ENCODE data around the gene BANK1. TPM values are rescaled to one million over a fixed set of nuclear protein-coding genes. Genes with fewer than 3 reads are reported as not detected.

BANK1 gene
- total and polyA plus RNA-seq, 2 of the 4 experiments (the other 2 are of a cell fraction), result under 0.01 to 0.51 TPM

DNA sequence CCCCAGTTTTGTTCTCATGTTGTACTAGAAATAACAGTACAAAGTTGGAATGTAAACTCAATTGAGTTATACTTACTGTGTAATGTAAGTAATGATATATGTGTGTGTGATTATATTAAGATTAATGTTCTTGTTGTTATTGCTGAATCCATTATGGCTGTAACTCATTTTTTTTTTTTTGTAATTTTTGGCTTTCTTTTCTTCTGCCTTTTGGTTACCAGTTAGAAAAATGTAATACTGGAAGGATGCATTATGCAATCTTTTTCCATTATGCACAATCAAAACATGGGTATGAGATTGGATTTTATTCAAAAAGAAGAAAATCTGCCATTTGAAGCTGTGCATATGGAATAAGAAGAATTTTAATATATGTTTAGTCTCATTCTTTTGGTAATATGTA, 34.0 kb downstream of the BANK1 start:
- in situ Hi-C loops (cut with MboI; ENCODE audit: low sequenced_read_pairs) (no loop called here), intact Hi-C loops (cut with micrococcal nuclease) (no loop called here), dilution Hi-C loops (cut with HindIII; ENCODE audit: low sequenced_read_pairs, unreplicated experiment) (no loop called here)
- H4K8ac ChIP-seq (ENCODE audit: low read depth in 2 of 2, low read length in 2 of 2), result no peak overlapping the region
- H3K79me1 ChIP-seq (ENCODE audit: low read depth in 1 of 2, low read length in 2 of 2), result no peaks in the 10 kb centered on the region
- H3K4ac ChIP-seq (ENCODE audit: low read depth, low read length), result no peak overlapping the region
- no peak overlapping the region for H3K14ac ChIP-seq (replicated peaks; ENCODE audit: low read depth, low read length)
- H3K4me3 ChIP-seq (ENCODE audit: insufficient read depth, low read depth, low read length), result no peak overlapping the region
- H3K36me3 ChIP-seq (ENCODE audit: control insufficient read depth, insufficient read depth, low read length), result no peaks in the 10 kb centered on the region
- H2BK20ac ChIP-seq (ENCODE audit: low read depth, low read length), result no peak overlapping the region
- H2BK120ac ChIP-seq (ENCODE audit: low read depth, low read length), result no peak overlapping the region
- no peak overlapping the region for H4K5ac ChIP-seq (ENCODE audit: low read depth, low read length)
- no peak overlapping the region for H3K56ac ChIP-seq (ENCODE audit: extremely low read depth, insufficient read depth, low read length)
- no peaks in the 10 kb centered on the region for H4K20me1 ChIP-seq (ENCODE audit: insufficient read depth, low read length)
- H3K9me1 ChIP-seq (ENCODE audit: insufficient read depth, low read length), result no peaks in the 10 kb centered on the region
- POLR2A ChIA-PET (ENCODE audit: unreplicated experiment), result no interaction called here
- H3K23ac ChIP-seq (ENCODE audit: low read depth, low read length), result no peak overlapping the region
- no peaks in the 10 kb centered on the region for H3K27me3 ChIP-seq (ENCODE audit: control insufficient read depth, insufficient read depth, low read length)
- DNase-seq (no peak), ATAC-seq (ENCODE audit: low read depth) (no peak)
- no peak overlapping the region for H4K91ac ChIP-seq (ENCODE audit: insufficient read depth, low read depth, low read length)
- no peak overlapping the region for H2BK15ac ChIP-seq (ENCODE audit: low read depth, low read length)
- H2AK5ac ChIP-seq (ENCODE audit: low read depth, low read length), result no peak overlapping the region
- no peaks in the 10 kb centered on the region for H3K9me3 ChIP-seq (ENCODE audit: control insufficient read depth, insufficient read depth, low read length)
- no peak overlapping the region for H2AFZ ChIP-seq (replicated peaks; ENCODE audit: low read length, poor library complexity)
- H3K18ac ChIP-seq (ENCODE audit: low read depth, low read length), result no peak overlapping the region
- H3K4me2 ChIP-seq (ENCODE audit: low read depth, low read length), result no peak overlapping the region
- no peak overlapping the region for H3K9ac ChIP-seq (ENCODE audit: low read depth, low read length)
- BruUV-seq (replicated peaks), result no TSS peak
- no peaks in the 10 kb centered on the region for H3K4me1 ChIP-seq (ENCODE audit: control insufficient read depth, insufficient read depth, low read length)
- no peak overlapping the region for H2AK9ac ChIP-seq (replicated peaks; ENCODE audit: low read depth, low read length, poor library complexity)
- H3K27ac ChIP-seq (ENCODE audit: insufficient read depth, low read length), result no peak overlapping the region
- TF ChIP-seq CEBPB (IDR thresholded peaks at IDR 0.05; ENCODE audit: low read depth, low read length) (0 out of 2 replicates have a peak, but pooled peaks have one; percentile 0), FOS (IDR thresholded peaks at IDR 0.05; ENCODE audit: low read depth, low read length) (no peak)
- H2BK5ac ChIP-seq (ENCODE audit: low read depth, low read length, poor library complexity, severe bottlenecking), result no peak overlapping the region
- CTCF ChIA-PET, result no interaction called here
